ENCODE results near the gene ZNF784.

ZNF784 gene

GRCh38 chr19:55655648-55656040 is 31.3 kb upstream of the ZNF784 start:
- no peak for DNase-seq

GRCh38 chr19:55654868-55655647 is 30.7 kb upstream of the ZNF784 start, which contains the start of gene U2AF2:
TSS of gene U2AF2 (plus strand) at chr19:55655035. CDS start at chr19:55655105, 70 bp downstream.
- DNase-seq = peak; percentile 98

- peak; percentile 99 for DNase-seq
Observed at GRCh38 chr19:55654323-55654867, 30.0 kb upstream of the ZNF784 start.

- peak; percentile 98 for DNase-seq
Observed at GRCh38 chr19:55653651-55654322, 29.4 kb upstream of the ZNF784 start.

- no peak for DNase-seq
Observed at GRCh38 chr19:55652311-55653128, 28.2 kb upstream of the ZNF784 start.

GRCh38 chr19:55651236-55651635 is 26.9 kb upstream of the ZNF784 start:
- DNase-seq = no peak

- no peak for DNase-seq
Observed at GRCh38 chr19:55650602-55651230, 26.4 kb upstream of the ZNF784 start.

- DNase-seq = no peak
Observed at GRCh38 chr19:55650126-55650557, 25.8 kb upstream of the ZNF784 start.

GRCh38 chr19:55649268-55650125 is 25.1 kb upstream of the ZNF784 start:
- DNase-seq = no peak

GRCh38 chr19:55648585-55649267 is 24.4 kb upstream of the ZNF784 start:
- DNase-seq = no peak

GRCh38 chr19:55647732-55648584 is 23.6 kb upstream of the ZNF784 start, which contains the start of gene CCDC106:
TSS of gene CCDC106 (plus strand) at chr19:55648212. CDS start at chr19:55649047, 835 bp downstream.
- peak; percentile 52 for DNase-seq

GRCh38 chr19:55646889-55647731 is 22.7 kb upstream of the ZNF784 start:
- DNase-seq = no peak

GRCh38 chr19:55645512-55645881 is 21.1 kb upstream of the ZNF784 start:
- DNase-seq = no peak

GRCh38 chr19:55644842-55645511 is 20.6 kb upstream of the ZNF784 start:
- no peak for DNase-seq

- DNase-seq = no peak
Observed at GRCh38 chr19:55644191-55644833, 19.9 kb upstream of the ZNF784 start.

GRCh38 chr19:55643887-55644176 is 19.5 kb upstream of the ZNF784 start:
- DNase-seq = no peak

- peak; percentile 81 for DNase-seq
Observed at GRCh38 chr19:55643003-55643886, 18.9 kb upstream of the ZNF784 start, which contains the start of gene ZNF581. TSS of gene ZNF581 (plus strand) at chr19:55643649. CDS start at chr19:55644572, 923 bp downstream.
